Measurements from ENCODE around the gene ADAMTS6. TPM values are rescaled to one million over a fixed set of nuclear protein-coding genes. Genes with fewer than 3 reads are reported as not detected.

ADAMTS6 gene
- polyA plus RNA-seq, 2 of the 4 experiments (the other 2 are of a cell fraction) = 0.22 to 0.66 TPM

DNA sequence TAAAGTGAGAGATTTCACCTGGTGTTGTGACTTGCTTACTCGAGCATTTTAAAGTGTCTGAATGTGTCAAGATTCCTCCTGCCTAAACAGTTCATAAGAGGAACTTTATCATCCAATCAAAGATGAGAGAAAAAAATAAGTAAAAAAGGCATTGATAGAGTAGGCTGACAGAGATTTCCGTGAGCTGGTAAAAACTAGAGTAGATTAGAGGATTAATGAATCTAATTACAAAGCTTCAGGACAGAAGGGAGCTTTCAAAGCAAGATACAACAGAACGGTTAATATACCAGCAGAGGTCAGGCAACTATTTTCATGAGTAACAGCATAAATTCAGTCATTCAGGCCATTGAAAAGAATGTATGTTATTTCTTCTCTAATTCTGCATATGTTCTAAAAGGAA is 91.5 kb downstream of the ADAMTS6 start:
- POLR2A ChIA-PET = no interaction called here
- Histone ChIP-seq H3K4me1 (no peaks in the 10 kb centered on the region), H3K4me2 (no peak overlapping the region), H3K9me3 (no peaks in the 10 kb centered on the region), H3K4me3 (no peak overlapping the region), H3K27ac (no peak overlapping the region)
- ATAC-seq = no peak
- TF ChIP-seq, protein P1, sequence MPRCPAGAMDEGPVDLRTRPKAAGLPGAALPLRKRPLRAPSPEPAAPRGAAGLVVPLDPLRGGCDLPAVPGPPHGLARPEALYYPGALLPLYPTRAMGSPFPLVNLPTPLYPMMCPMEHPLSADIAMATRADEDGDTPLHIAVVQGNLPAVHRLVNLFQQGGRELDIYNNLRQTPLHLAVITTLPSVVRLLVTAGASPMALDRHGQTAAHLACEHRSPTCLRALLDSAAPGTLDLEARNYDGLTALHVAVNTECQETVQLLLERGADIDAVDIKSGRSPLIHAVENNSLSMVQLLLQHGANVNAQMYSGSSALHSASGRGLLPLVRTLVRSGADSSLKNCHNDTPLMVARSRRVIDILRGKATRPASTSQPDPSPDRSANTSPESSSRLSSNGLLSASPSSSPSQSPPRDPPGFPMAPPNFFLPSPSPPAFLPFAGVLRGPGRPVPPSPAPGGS (IDR thresholded peaks at IDR 0.05) = no peak
- TF ChIP-seq RCOR1 (IDR thresholded peaks at IDR 0.05; ENCODE audit: low read depth, low read length) (no peak), FOSL2 (IDR thresholded peaks at IDR 0.05) (no peak), FOSL2 (CRISPR knock-in tag; IDR thresholded peaks at IDR 0.05) (no peak), HOXB13 (CRISPR knock-in tag; IDR thresholded peaks at IDR 0.05; ENCODE audit: low read depth) (no peak), SREBF2 (IDR thresholded peaks at IDR 0.05) (no peak), JUNB (IDR thresholded peaks at IDR 0.05) (no peak), HDAC2 (IDR thresholded peaks at IDR 0.05) (no peak), POLR2A (IDR thresholded peaks at IDR 0.05; ENCODE audit: low read length) (no peak), MYC (IDR thresholded peaks at IDR 0.05; ENCODE audit: borderline replicate concordance, low read length) (no peak), JUN (IDR thresholded peaks at IDR 0.05) (no peak), FOSB (CRISPR knock-in tag; IDR thresholded peaks at IDR 0.05) (no peak), EHF (CRISPR knock-in tag; IDR thresholded peaks at IDR 0.05) (no peak)
- TF ChIP-seq, protein P2, sequence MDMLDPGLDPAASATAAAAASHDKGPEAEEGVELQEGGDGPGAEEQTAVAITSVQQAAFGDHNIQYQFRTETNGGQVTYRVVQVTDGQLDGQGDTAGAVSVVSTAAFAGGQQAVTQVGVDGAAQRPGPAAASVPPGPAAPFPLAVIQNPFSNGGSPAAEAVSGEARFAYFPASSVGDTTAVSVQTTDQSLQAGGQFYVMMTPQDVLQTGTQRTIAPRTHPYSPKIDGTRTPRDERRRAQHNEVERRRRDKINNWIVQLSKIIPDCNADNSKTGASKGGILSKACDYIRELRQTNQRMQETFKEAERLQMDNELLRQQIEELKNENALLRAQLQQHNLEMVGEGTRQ (IDR thresholded peaks at IDR 0.05) = no peak
- TF ChIP-seq, protein P3, sequence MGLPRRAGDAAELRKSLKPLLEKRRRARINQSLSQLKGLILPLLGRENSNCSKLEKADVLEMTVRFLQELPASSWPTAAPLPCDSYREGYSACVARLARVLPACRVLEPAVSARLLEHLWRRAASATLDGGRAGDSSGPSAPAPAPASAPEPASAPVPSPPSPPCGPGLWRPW (IDR thresholded peaks at IDR 0.05) = no peak
- TF ChIP-seq, protein P4, sequence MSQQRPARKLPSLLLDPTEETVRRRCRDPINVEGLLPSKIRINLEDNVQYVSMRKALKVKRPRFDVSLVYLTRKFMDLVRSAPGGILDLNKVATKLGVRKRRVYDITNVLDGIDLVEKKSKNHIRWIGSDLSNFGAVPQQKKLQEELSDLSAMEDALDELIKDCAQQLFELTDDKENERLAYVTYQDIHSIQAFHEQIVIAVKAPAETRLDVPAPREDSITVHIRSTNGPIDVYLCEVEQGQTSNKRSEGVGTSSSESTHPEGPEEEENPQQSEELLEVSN (IDR thresholded peaks at IDR 0.05; ENCODE audit: borderline replicate concordance, low read depth) = no peak
- WGBS (ENCODE audit: missing lambda C conversion rate) = 61% methylated on average over 3 of the region's 3 CpGs
- CTCF ChIA-PET = interaction anchor here (1.2 kb wide), 1 partner anchor 93 kb away, joined by 3 read pairs; no protein-coding TSS in a partner anchor
- no peak for DNase-seq (ENCODE audit: low read depth in 1 of 2, low spot score in 1 of 2)
- FAIRE-seq = no peak

DNA sequence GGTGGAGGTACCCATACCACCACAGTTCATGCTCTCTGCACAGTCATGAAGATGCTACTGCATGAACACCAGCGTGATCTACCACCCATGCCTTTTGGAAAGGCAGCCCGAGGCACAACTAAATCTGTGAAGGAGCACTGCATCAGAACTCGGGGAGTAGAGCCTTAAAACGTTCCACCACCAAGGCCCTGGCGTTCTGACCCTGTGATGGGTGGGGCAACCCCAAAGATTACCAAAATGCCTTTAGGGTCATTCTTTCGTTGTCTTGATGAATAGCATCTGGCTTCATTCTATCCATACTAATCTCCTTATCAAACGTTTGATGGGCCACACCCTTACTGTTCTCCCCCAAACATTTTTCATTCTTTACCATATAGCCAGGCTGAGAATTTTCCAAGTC is 97.9 kb downstream of the ADAMTS6 start:
- no peak for FAIRE-seq
- H3K9me3 ChIP-seq = no peaks in the 10 kb centered on the region
- POLR2A ChIA-PET = no interaction called here
- no peaks in the 10 kb centered on the region for H3K4me1 ChIP-seq
- TF ChIP-seq TFCP2L1 (CRISPR knock-in tag; IDR thresholded peaks at IDR 0.05) = no peak
- no peak for TF ChIP-seq RAD21 (conservative IDR thresholded peaks at IDR 0.05 in 1 of 2, IDR thresholded peaks at IDR 0.05 in 1 of 2)
- no peak for TF ChIP-seq ZSCAN20 (CRISPR knock-in tag; IDR thresholded peaks at IDR 0.05)
- TF ChIP-seq HEYL (CRISPR knock-in tag; IDR thresholded peaks at IDR 0.05) = no peak
- TF ChIP-seq, protein P5, sequence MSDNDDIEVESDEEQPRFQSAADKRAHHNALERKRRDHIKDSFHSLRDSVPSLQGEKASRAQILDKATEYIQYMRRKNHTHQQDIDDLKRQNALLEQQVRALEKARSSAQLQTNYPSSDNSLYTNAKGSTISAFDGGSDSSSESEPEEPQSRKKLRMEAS (IDR thresholded peaks at IDR 0.05) = no peak
- no peak for TF ChIP-seq RCOR1 (IDR thresholded peaks at IDR 0.05; ENCODE audit: low read depth, low read length)
- TF ChIP-seq ZC3H11A (IDR thresholded peaks at IDR 0.05) = no peak
- TF ChIP-seq NPAS2 (CRISPR knock-in tag; IDR thresholded peaks at IDR 0.05; ENCODE audit: borderline replicate concordance) = no peak
- no peak for TF ChIP-seq MAZ (IDR thresholded peaks at IDR 0.05; ENCODE audit: borderline replicate concordance, low read depth, low read length)
- TF ChIP-seq CBX2 (IDR thresholded peaks at IDR 0.05; ENCODE audit: borderline replicate concordance, low read depth) = no peak
- no peak for TF ChIP-seq ESRRA (IDR thresholded peaks at IDR 0.05; ENCODE audit: borderline replicate concordance, low read length)
- H3K4me2 ChIP-seq = no peak overlapping the region
- WGBS (ENCODE audit: missing lambda C conversion rate) = 13% methylated on average over 7 of the region's 7 CpGs
- no peak overlapping the region for H3K27ac ChIP-seq
- CTCF ChIA-PET = no interaction called here
- H3K4me3 ChIP-seq = no peak overlapping the region
- DNase-seq (ENCODE audit: low read depth in 1 of 2, low spot score in 1 of 2) = no peak
- ATAC-seq = no peak
